Chondrocyte (in vitro differentiated cells): Measurements from ENCODE around the gene ENTR1. TPM values are rescaled to one million over a fixed set of nuclear protein-coding genes. Genes with fewer than 3 reads are reported as not detected.

Experiments
- DNase-seq: peaks from one replicate; pipeline ENCODE4 v3.0.0; 2021; ENCODE audit warnings: mixed read lengths, low spot score
- H3K27ac Mint-ChIP-seq: one replicate; pipeline ENCODE4 v1.8.0; 2021; ENCODE audit warnings: mild to moderate bottlenecking, moderate library complexity, mixed read lengths; ENCODE audit not compliant: unreplicated experiment
- H3K27me3 Mint-ChIP-seq: 2 replicates; pipeline ENCODE4 v1.8.0; 2021; ENCODE audit warnings: low read depth, mixed read lengths
- H3K36me3 Mint-ChIP-seq: 2 replicates; pipeline ENCODE4 v1.8.0; 2021; ENCODE audit warnings: low read depth, mixed read lengths
- H3K4me1 Mint-ChIP-seq: 2 replicates; pipeline ENCODE4 v1.8.0; 2021; ENCODE audit warnings: low read depth, mild to moderate bottlenecking, mixed read lengths
- H3K4me3 Mint-ChIP-seq: one replicate; pipeline ENCODE4 v1.8.0; 2021; ENCODE audit warnings: mild to moderate bottlenecking, moderate library complexity, mixed read lengths; ENCODE audit not compliant: unreplicated experiment
- H3K9me3 Mint-ChIP-seq: 2 replicates; pipeline ENCODE4 v1.8.0; 2021; ENCODE audit warnings: low read depth, mixed read lengths
- total RNA-seq: library from RNA; stranded (reverse); gene quantifications from 3 replicates; pipeline ENCODE4 v1.2.1, GENCODE V29; 2021
- TF ChIP-seq, protein P1 (sequence below): fragments of 200-600 bp; sonication (generic); IDR thresholded peaks from 2 replicates; pipeline ENCODE4 v1.5.0; 2021; ENCODE audit warnings: antibody characterized with exemption, mild to moderate bottlenecking, moderate library complexity

ENTR1 gene
- total RNA-seq, 1 donor from 2014 or later: 49.6 TPM

DNA sequence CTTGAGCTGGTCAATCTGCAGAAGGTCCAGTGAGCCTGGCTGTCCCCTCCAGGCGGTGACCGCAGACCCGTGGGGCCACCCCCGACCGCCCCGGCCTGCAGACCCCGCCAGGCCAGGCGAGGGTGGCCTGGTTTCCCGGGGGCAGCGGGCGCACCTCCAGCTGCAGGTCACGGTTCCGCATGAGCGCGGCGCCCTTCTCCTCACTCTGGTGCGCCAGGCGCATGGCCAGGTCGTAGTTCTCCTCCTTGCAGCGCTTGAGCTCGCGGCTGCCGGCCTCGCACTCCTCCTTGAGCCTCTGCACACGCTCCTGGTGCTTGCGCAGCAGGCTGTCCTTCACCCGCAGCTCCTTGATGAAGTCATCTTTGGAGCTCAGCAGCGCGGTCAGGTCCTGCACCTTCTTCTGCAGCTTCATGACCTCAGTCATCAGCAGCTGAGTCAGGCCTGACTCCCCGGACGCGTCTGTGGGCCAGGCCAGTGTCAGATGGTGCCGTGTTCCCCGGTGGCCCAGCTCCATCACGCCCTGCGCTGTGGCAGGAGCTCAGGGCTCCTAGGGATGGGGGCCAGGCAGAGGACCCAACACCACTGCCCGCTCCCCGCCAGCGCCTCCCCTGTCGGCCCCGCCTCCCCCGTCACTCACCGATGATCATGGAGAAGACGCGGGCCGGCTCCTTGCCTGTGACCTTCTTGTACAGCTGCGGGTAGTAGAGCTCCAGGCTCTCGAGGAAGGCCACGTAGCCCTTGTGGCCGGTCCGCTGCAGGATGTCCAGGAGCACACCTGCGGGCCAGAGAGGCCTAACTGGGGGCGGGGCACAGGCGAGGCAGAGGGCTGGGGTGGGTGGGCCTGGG, 39.5 kb downstream of the ENTR1 start:
- H3K4me1 Mint-ChIP-seq: peaks cover 14% of the 10 kb centered on the region
- H3K4me3 Mint-ChIP-seq: no peak overlapping the region
- TF ChIP-seq, protein P1, sequence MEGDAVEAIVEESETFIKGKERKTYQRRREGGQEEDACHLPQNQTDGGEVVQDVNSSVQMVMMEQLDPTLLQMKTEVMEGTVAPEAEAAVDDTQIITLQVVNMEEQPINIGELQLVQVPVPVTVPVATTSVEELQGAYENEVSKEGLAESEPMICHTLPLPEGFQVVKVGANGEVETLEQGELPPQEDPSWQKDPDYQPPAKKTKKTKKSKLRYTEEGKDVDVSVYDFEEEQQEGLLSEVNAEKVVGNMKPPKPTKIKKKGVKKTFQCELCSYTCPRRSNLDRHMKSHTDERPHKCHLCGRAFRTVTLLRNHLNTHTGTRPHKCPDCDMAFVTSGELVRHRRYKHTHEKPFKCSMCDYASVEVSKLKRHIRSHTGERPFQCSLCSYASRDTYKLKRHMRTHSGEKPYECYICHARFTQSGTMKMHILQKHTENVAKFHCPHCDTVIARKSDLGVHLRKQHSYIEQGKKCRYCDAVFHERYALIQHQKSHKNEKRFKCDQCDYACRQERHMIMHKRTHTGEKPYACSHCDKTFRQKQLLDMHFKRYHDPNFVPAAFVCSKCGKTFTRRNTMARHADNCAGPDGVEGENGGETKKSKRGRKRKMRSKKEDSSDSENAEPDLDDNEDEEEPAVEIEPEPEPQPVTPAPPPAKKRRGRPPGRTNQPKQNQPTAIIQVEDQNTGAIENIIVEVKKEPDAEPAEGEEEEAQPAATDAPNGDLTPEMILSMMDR: no peak
- no peak overlapping the region for H3K27ac Mint-ChIP-seq
- DNase-seq: no peak
- H3K9me3 Mint-ChIP-seq: no peaks in the 10 kb centered on the region
- no peaks in the 10 kb centered on the region for H3K27me3 Mint-ChIP-seq
- H3K36me3 Mint-ChIP-seq: no peaks in the 10 kb centered on the region

DNA sequence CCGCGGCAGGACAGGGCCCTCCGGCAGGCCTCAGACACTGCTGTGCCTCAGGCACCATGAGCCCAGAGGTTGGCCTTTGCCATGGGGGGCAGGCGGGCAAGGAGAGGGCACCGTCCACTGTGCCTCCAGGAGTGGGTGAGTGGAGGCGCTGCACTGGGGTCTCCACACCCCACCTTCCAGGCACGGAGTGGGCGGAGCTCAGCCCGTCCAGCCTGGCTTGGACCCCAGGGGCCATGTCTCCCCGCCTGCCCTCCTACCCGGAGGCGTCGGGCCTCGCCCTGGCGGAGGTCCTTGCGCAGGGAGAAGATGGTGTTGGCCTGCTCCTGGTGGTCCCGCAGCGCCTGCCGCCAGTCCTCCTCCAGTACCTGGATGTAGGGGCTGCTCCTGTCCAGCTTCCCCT, 40.4 kb downstream of the ENTR1 start:
- TF ChIP-seq, protein P1: no peak
- no peaks in the 10 kb centered on the region for H3K27me3 Mint-ChIP-seq
- no peaks in the 10 kb centered on the region for H3K9me3 Mint-ChIP-seq
- H3K4me1 Mint-ChIP-seq: peaks cover 14% of the 10 kb centered on the region
- H3K36me3 Mint-ChIP-seq: no peaks in the 10 kb centered on the region
- H3K27ac Mint-ChIP-seq: no peak overlapping the region
- DNase-seq: no peak
- no peak overlapping the region for H3K4me3 Mint-ChIP-seq

DNA sequence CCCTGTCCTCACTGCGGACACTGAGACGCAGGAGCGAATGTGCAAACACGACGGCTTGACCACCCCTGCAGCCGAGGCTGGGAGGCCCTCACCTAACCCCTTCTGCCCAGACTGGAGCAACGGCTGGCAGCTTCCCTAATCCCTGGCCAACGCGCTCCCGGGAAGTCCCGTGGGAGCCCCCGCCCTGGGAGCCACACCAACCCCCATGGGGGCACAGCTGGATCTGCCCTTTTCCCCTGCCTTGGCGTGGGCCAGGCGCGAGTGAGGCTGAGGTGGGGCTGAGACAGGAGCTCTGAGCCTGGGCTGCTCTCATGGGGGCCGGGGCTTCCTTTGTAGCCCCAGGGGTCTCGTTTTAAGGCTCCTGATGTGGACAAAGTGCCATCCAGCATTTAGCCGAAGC, 42.2 kb downstream of the ENTR1 start:
- TF ChIP-seq, protein P1: no peak
- Mint-ChIP-seq H3K4me3 (no peak overlapping the region), H3K36me3 (no peaks in the 10 kb centered on the region), H3K4me1 (peaks cover 15% of the 10 kb centered on the region), H3K9me3 (no peaks in the 10 kb centered on the region), H3K27me3 (no peaks in the 10 kb centered on the region), H3K27ac (no peak overlapping the region)
- DNase-seq: no peak

DNA sequence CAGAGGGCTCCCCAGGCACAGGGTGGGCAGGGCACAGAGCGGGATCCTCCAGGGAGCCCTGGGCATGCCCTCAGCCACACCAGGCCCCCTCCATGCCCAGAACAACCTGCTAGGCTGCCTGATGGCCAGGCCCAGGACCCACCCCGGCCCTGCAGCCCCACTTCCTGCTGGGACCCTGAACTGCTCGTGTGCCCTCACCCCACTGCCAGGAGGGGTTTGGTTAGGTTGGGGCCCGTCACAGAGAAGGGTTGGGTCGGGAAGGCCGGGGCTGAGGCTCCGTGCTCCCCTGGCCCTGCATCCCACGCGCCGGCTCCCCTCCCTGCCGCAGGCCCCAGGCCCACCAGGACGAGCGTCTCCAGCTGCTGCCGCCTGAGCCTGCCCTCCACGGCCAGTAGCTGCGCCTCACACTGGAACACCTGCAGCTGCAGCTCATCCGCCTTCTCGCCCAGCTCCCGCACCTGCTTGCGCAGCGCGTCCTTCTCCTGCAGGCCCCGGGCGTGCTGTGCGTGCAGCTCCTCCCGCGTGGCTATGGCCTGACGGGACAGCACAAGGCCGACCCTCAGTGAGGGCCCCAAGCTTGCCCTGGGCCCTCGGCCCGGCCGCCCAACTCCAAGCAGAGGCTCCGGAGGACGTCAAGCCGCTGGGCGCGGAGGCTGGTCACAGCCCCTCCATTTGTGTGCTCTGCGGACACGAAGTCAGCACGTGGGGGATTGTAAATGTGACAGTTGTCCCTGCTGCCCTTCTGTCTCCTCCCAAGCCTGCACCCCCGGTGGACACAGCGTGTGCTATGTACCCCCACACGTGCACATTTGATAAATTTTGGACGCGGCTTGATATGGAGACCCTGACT, 42.9 kb downstream of the ENTR1 start:
- Mint-ChIP-seq H3K27me3 (no peaks in the 10 kb centered on the region), H3K36me3 (no peaks in the 10 kb centered on the region), H3K4me1 (peaks cover 12% of the 10 kb centered on the region), H3K9me3 (no peaks in the 10 kb centered on the region), H3K4me3 (no peak overlapping the region), H3K27ac (no peak overlapping the region)
- DNase-seq: no peak
- TF ChIP-seq, protein P1: no peak

DNA sequence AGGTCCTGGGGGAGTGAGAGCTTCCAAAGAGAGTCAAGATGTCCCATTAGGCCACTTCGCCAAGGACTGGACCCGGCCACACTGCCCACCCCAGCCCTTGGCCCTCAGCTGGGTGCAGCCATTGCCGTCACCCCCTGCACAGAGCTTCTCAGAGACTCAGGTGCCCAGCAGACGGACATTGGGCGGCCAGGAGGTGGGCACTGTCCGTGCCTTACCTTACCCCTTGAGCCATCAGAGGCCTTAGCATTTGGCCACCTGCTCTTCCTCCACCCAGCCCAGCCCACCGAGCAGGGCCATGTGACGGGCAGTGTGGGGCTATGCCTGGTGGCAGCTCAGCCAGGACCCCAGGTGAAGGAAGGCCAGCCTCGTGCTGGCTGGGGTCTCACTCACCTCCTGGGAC, 43.6 kb downstream of the ENTR1 start:
- no peak overlapping the region for H3K27ac Mint-ChIP-seq
- H3K4me3 Mint-ChIP-seq: no peak overlapping the region
- TF ChIP-seq, protein P1: no peak
- DNase-seq: no peak
- H3K27me3 Mint-ChIP-seq: no peaks in the 10 kb centered on the region
- H3K4me1 Mint-ChIP-seq: peaks cover 8% of the 10 kb centered on the region
- H3K9me3 Mint-ChIP-seq: no peaks in the 10 kb centered on the region
- H3K36me3 Mint-ChIP-seq: no peaks in the 10 kb centered on the region
